HG02642 (cell line): ENCODE measurements around the gene TYMP.

ENCODE experiments used
- ATAC-seq: cut with Tn5 transposase; IDR thresholded peaks from one replicate; pipeline ENCODE4 v1.9.1; 2021; ENCODE audit warnings: mild to moderate bottlenecking; ENCODE audit not compliant: unreplicated experiment, poor library complexity

The TYMP gene

DNA sequence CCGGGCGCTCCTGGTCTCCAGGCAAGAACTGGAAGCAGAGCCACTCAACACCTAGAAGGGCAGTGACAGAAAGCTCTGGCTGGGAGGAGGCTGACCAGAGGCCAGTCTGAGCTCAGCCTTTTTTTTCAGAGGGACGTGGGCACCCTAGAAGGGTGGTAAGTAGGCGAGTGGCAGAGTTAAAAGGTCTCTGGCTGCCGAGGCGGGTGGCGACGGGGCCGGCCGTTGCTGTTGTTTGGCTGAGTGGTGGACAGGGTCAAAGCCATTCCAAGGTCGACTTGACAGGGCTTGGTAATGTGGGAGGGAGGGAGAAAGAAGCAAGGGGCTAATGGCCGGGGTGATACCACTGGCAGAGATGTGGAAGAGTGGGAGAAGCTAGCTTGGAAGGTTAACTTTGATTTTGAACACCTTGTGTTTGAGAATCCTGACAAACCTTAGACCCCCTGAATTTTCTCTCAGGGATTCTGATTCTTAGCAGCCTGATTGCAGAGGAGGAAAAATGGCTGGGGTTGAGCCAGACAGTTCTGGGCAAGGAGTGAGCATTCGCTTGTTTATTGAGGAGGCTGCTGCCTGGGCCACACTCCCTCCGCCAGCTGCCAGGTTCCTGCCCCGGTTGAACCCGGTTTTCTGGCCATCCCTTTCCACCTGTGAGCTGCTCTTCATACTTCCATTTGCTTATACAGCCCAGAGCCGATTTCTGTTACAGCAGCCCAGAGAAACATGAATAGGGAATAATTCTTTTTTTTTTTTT, 33.8 kb upstream of the TYMP start:
- ATAC-seq, result no peak

DNA sequence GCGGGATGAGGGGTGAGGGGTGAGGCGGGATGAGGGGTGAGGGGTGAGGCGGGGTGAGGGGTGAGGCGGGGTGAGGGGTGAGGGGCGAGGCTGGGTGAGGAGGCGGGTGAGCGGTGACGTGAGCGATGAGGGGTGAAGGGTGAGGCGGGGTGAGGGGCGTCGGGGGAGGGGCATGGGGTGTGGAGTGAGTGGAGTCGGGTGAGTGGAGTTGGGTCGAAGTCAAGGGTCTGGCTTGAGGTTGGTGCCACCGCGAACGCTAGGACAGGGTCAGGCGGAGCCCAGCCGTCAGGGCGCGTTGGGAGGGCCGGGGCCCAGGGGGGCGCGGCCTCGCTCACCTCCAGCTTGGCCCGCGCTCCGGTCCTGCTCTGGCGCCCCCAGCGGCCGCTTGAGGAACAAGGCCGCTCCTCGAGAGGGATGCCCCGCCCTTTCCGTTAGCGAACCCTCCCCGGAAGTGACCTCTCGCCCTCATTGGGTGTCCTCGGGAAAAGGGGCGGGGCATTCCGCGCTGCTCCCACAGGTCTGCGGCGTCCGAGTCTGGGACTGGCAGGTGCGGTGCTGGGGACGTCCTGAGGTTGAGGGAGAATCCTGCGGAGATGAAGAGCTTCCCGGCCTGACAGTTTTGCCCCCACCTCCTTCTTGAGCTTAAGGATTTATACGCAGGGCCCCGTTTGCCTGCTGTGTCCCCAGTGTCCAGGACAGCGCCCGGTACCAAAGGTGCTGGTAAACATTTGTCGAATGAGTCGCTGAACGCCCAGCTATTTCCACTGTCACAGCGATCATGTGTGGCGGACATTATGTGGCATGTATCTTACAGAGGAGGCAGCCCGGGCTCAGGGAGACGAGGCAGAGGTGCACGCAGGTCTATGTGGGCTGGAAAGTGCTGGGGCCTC, 33.0 kb upstream of the TYMP start, which contains the start of gene SYCE3:
SYCE3 (minus strand) TSS at position 397 of the 890 bp plus-strand sequence. CDS start 6,514 bp downstream, outside the sequence.
- peak; percentile 95 for ATAC-seq

DNA sequence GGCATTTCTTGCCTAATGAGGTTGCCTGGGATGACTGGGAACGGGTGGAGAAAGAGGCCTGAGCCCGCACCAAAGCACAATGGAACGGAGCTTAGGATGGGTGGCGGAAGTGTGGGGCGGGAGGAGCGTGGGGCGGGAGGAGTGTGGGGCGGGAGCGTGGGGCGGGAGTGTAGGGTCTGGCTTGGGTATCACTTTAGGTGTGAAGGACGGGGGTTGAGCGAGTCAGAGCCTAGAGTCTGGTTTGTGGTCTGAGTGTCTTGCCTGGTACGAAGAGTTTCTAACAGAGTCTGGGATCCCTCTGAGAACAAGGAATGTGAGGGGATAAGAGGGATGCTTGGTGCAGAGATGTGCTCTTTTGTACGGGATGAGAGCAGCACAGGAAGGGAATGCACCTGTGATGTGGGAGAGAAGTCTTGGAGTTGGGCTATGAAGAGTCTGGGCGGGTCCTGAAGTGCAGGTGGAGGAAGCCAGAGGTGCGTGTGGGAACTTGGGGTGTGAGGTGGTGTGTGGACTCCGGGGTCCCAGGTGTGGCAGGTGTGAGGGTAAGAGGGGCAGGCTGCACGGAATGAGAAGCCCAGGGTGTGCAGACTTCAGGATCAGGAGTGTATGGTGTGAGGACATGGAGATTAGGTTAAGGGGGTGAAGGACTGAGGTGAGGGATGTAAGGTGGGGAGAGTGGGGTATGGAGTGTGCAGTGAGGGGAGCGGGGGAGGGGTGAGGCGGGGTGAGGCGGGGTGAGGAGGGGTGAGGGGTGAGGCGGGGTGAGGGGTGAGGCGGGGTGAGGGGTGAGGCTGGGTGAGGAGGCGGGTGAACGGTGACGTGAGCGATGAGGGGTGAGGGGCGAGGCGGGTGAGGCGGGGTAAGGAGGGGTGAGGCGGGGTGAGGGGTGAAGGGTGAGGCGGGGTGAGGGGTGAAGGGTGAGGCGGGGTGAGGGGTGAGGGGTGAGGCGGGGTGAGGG, 31.9 kb upstream of the TYMP start:
- no peak for ATAC-seq

DNA sequence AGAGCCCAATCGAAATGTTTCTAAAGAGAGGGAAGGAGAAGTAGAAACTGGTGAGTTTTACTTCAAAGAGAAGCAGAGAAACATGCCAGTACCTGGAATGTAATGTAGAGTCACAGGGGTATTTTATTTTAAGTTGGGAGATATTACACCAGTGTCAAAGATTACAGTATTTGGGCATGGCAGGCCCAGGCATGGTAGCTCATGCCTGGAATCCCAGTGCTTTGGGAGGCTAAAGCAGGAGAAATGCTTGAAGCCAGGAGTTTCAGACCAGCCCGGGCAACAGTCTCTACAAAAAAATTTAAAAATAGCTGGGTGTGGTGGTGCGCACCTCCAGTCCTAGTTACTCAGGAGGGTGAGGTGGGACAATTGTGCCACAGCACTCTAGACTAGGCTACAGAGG, 30.2 kb upstream of the TYMP start:
- no peak for ATAC-seq

DNA sequence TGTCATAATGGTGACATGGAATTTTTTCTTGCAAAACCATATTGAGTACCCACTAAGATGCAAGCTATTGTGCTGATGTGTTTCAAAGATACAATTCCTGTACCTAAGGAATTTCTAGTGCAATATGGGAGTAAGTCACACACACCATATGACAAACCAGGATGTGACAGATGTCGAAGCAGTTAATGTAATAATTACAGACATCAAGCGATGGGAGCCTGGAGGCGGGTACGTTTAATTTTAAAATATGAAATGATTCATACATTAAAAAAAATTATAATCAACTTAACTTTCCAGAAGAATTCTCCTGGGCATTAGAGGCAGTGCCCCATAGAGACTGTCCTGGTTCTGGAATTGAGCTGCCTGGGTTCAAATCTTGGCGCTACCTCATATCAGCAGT, 26.9 kb upstream of the TYMP start:
- no peak for ATAC-seq

DNA sequence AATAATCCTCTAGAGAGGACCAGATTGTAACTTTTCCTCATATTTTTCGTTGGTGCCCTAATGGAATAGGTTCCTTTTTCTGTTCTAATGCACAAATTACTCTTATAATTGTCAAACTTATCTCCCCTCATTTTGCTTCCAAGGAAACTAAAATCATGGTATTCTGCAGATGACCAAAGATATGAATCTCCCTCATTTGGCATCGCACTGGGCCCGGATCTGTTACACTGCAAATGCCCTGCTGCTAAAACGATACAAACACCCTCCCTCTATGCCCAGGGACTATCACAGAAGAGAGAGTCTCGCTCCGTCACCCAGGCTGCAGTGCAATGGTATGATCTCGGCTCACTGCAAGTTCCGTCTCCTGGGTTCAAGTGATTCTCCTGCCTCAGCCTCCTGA, 23.5 kb upstream of the TYMP start:
- ATAC-seq, result no peak

DNA sequence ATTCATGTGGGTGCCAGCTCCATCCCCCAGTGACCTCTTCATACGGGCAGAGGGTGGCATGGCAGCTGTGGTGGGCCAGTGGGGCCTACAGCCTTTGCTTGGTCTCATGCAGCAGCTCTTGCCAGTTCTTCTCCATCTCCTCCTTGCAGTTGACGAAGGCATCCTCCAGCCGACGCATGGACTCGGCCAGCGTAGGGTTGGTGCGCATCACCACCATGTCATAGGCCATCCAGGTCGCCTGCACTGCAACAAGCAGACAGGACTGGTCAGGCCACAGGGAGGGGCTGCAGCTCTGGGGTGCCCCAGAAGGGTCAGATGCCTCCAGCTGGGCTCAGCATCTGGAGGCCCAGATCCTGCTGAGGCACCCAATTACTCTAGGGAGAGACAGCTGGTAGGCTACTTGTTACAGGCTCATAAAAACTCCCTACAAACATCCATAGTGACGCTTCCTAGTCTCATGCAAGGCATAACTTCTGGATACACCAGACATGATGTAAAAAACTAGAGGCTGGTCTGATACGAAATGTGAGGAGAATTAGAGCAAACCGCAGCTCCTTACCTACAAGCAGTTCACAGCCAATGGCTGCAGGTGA, 21.4 kb upstream of the TYMP start:
- ATAC-seq, result no peak

DNA sequence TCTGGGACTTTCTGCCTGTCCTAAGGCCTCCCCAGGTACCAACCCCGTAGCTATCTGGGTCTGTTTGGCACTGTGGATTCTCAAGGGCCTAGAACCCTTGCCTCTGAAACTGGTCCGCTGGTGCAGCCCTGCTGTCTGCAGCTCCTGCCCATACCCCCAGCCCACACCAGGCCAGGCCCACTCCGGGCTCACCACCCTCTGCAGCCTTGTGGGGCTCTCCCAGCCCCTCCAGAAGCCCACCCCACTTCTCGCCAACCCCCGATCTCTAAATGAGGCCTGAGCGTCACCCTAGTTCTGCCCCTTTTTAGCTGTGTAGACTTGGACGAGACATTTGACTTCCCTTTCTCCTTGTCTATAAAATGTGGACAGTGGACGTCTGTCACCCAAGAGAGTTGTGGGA, 20.6 kb upstream of the TYMP start:
- no peak for ATAC-seq

DNA sequence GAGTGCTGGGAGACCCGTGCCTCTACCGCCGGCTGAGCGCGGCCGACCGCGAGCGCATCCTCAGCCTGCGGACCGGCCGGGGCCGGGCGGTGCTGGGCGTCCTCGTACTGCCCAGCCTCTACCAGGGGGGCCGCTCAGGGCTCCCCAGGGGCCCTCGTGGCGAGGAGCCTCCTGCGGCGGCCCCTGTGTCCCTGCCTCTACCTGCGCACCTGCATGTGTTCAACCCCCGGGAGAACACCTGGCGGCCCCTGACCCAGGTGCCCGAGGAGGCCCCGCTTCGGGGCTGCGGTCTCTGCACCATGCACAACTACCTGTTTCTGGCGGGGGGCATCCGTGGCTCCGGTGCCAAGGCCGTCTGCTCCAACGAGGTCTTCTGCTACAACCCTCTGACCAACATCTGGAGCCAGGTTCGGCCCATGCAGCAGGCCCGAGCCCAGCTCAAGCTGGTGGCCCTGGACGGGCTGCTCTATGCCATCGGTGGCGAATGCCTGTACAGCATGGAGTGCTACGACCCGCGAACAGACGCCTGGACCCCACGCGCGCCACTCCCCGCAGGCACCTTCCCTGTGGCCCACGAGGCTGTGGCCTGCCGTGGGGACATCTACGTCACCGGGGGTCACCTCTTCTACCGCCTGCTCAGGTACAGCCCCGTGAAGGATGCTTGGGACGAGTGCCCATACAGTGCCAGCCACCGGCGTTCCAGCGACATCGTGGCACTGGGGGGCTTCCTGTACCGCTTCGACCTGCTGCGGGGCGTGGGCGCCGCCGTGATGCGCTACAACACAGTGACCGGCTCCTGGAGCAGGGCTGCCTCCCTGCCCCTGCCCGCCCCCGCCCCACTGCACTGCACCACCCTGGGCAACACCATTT, 19.3 kb upstream of the TYMP start:
- no peak for ATAC-seq

DNA sequence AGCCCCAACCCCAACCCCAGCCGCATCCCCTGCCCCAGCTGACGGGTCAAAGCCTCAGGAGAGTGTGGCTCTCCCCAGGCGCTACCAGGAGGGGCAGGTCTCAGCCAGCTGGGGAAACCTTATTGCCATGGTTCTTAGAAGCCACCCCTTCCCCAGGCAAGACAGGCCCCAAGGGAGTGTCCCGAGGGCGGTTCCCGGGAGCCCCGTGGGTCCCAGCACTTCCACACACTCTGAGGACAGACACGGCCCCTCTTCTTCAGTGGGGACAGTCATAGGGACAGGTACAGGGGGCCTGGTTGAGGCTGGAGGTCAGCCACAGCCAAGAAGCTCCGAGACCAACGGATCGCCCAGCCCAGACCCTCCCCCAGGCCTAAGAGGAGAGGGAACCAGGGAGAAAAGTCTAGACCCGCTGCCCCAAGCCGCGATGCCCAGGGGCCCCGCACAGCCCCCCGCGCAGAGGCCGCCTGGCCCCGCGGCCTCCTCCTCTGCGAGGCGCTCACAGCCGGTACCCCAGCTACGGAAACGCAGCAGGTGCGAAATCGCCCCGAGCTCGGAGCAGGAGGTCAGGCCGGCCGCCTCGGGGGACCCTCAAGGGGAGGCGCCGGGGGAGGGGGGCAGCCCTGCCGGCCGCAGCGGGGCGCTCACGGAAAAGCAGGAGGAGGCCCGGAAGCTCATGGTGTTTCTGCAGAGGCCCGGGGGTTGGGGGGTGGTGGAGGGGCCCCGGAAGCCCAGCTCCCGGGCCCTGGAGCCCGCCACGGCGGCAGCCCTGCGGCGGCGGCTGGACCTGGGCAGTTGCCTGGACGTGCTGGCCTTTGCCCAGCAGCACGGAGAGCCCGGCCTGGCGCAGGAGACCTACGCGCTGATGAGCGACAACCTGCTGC, 18.5 kb upstream of the TYMP start:
- no peak for ATAC-seq

DNA sequence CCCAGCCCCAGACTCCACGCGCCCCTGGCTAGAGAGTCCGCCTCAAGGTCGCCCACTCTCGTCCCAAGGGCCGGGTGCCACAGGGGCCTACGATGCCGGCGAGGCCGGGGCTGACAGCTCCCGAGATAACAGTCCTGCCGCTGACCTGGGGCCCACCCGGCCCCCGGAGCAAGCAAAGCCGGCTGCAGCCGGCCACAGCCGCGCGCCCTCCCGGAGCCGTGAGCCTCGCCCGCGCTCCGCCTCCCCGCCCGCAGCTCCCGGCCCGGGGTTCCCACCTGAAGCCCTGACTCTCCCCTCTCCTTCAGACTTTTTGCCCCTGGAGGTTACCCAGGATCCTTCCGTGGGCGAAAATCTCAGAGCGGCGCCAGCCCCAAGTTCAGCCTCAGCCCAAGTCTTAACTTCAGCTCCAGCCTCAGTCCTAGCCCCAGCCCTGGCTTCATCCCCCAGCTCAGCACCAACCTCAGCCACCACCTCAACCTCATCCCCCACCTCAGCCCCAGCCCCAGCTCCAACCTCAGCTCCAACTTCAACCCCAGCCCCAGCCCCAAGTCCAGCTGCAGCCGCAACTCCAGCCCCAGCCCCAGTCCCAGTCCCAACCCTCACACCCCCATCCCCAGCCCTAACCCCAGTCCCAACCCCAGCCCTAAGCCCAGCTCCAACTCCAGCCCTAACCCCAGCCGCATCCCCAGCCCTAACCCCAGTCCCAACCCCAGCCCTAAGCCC, 17.6 kb upstream of the TYMP start:
- no peak for ATAC-seq

DNA sequence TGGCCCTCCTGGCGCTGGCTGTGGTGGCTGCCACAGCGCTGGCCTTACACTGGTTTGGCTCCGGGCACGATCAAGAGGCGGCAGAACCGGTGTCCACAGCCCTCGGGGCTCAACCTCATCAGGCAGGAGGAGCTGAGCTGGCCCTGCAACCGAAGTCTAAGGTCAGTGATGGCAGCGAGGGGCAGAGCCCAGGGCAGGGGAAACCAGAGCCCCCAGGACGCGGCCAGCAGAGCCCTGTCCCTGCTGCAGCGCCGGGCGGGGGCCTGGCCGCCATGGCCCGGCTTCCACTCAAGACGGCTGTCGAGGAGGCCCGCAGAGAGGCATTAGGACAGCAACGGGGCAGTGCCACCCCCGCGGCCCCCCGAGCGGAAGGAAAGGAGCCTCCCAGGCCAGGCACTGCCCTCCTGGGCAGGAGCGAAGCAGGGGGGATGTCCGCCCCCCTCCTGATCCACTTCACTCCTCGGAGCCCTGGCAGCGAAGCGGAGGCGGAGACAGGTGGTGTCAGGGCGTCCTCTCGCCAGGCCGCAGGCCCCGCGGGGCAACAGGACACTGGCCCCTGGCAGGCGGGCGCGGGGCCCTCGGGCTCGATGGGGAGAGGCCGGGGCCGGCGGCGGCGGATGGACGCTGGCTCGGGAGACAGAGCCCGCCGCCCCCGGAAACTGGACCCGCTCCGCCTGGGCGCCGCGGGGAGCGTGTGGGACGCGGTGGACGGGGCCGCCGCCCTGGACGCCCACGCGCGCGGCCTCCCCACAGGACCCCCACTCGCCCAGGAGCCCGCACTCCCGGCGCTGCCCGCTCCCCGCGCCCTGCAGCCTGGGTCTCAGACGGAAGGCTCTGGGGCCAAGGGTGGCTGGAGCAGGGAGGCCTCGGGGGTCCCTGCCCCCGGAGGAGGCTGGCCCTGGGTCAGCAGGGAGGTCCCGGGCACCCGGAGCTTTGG, 16.8 kb upstream of the TYMP start:
- no peak for ATAC-seq

DNA sequence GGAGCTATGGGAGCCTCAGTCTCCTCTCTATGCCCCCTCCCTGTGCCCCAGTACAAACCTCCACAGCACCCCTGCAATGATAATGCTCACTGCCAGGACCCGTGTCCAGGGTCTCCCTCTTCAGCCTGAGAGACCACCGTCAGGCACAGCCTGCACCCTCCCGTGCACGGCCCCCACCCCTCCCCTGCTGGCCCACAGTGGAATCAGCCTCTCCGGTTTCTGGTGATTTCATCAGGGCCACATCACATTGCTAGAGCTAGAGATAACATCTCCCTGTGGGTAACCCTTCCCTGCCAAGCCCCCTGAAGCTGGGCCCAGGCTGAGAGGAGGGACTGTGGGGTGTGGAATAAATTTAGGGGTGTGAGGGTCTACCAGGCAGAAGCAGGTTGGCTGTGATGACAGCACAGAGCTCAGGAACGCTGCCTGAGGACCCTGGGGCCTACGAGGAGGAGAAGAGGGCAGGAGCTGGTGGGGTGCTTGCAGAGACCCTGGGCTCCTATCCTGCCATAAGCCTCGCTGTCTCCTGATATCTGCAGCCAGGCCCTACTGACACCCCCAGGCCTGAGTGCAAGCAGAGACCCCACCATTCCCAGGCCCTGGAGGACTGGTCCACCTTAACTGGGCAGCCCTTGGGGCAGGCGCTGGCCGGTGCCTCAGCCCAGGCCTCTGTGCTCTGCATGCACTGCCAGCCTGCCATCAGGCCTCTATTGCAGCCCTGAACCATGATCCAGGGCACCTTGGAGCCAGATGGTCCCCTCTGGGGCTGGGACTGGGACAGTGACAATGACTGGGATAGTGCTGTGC, 15.9 kb upstream of the TYMP start, which contains the start of gene KLHDC7B:
KLHDC7B (plus strand) TSS at position 378 of the 804 bp plus-strand sequence; CDS start at position 723, 345 bp downstream.
- ATAC-seq, result no peak

DNA sequence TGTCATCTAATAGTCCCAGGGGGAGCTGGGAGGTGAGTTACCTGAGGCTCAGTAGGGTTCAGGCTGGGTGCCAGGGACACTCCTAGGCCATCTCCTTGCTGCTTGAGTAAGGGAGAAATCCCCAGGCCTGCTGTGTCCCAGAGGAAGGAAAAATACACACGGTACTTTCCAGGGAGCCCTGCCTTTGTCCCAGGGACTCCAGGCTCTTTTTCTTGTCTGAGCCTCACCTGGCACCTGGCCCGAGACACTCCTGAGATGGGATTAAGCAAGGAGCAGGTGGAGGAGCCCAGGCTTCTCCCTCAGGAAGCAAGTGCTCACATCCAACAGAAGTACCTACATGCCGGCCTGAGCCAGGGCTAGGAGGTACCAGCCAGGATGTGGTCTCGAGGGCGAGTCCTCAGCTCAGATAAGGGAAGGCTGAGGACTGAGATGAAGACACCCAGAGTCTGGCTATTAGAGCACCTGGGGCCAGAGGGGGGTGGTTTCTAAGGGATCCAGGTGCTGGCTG, 15.0 kb upstream of the TYMP start:
- ATAC-seq, result no peak

DNA sequence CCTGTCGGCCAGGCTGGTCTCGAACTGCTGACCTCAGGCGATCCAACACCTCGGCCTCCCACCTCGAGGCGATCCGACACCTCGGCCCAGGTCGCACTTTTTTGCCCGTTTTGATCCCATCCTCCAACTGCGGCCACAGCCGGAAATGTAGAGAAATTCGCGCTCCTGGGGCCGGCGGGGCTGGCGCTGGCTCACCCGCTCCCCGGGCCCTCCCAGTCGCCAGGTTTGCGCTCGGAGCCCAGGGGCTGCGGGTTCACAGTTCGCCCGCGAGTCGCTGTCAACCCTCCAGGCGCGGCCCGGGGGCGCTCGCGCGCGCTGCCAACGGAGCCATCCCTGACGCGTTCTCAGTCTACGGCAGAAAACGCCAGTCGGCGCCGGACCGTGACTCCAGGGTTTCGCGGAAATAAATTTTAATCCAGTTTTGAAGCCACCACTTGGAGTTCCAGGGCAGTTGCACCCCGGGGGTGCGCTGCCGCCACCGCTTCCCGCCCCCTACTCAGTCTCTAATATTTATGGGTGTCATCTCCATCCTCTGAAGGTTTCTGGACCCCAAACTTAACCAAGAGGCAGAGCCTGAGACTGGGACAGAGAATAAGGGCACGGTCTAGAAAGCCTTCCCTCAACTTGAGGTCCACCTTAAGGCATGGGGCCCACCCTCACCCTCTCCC, 14.4 kb upstream of the TYMP start:
- ATAC-seq, result no peak
